ENCODE results near the gene TASL. TPM values are rescaled to one million over a fixed set of nuclear protein-coding genes. Genes with fewer than 3 reads are reported as not detected.

Gene TASL
- total and polyA plus RNA-seq, 2 of the 8 experiments (the other 6 are each of a cell fraction or from before 2014, with no cell fraction given): not detected

GRCh38 chrX:30615229-30615628, 37.7 kb upstream of the TASL start:
- Histone ChIP-seq H3K23ac (ENCODE audit: insufficient read length) (no peak overlapping the region), H2AFZ (ENCODE audit: low read length) (no peak overlapping the region), H3K79me1 (ENCODE audit: low read depth, low read length) (no peaks in the 10 kb centered on the region), H2BK15ac (ENCODE audit: low read length) (no peak overlapping the region), H2BK120ac (replicated peaks; ENCODE audit: low read depth, low read length) (no peak overlapping the region), H2BK20ac (ENCODE audit: low read length) (no peak overlapping the region), H3K23me2 (ENCODE audit: low read depth, low read length) (no peaks in the 10 kb centered on the region), H2AK5ac (ENCODE audit: low read depth, low read length) (no peak overlapping the region), H3K4ac (replicated peaks; ENCODE audit: insufficient read length, low read depth, low read length) (no peak overlapping the region), H3K4me3 (ENCODE audit: extremely low read depth in 1 of 4, insufficient read depth in 2 of 4, low read depth in 3 of 4, low read length in 4 of 4) (no peak overlapping the region), H3K14ac (ENCODE audit: insufficient read length) (no peak overlapping the region), H3K9ac (replicated peaks in 1 of 4; ENCODE audit: extremely low read depth in 1 of 4, low read depth in 3 of 4, low read length in 3 of 4) (no peak overlapping the region), H3K18ac (ENCODE audit: extremely low read depth, low read length) (no peak overlapping the region), H3K27ac (ENCODE audit: low read depth, low read length) (no peak overlapping the region), H4K20me1 (replicated peaks in 1 of 2; ENCODE audit: control insufficient read depth in 1 of 2, insufficient read depth in 2 of 2, low read length in 2 of 2) (no peaks in the 10 kb centered on the region), H3K56ac (replicated peaks; ENCODE audit: insufficient read length, low read depth, low read length) (no peak overlapping the region), H3K36me3 (ENCODE audit: control insufficient read depth in 2 of 4, insufficient read depth in 4 of 4, low read length in 3 of 4) (no peaks in the 10 kb centered on the region), H4K5ac (ENCODE audit: insufficient read length, low read depth, low read length) (no peak overlapping the region), H4K91ac (replicated peaks; ENCODE audit: insufficient read length, low read length) (no peak overlapping the region), H4K8ac (ENCODE audit: extremely low read depth, insufficient read depth, low read length) (no peak overlapping the region), H3K9me3 (ENCODE audit: insufficient read depth in 2 of 2, low read depth in 1 of 2, low read length in 1 of 2) (no peaks in the 10 kb centered on the region), H2BK5ac (ENCODE audit: low read depth, low read length) (no peak overlapping the region), H3K4me1 (replicated peaks in 1 of 4; ENCODE audit: control insufficient read depth in 3 of 4, insufficient read depth in 4 of 4, low read length in 3 of 4) (no peaks in the 10 kb centered on the region), H3K79me2 (ENCODE audit: control insufficient read depth in 1 of 2, insufficient read depth in 2 of 2, low read length in 2 of 2) (no peaks in the 10 kb centered on the region), H3K4me2 (ENCODE audit: insufficient read depth in 1 of 2, low read depth in 2 of 2, low read length in 2 of 2) (no peak overlapping the region), H3K27me3 (replicated peaks in 1 of 4; ENCODE audit: control insufficient read depth in 3 of 4, extremely low read depth in 1 of 4, insufficient read depth in 3 of 4, low read length in 3 of 4) (no peaks in the 10 kb centered on the region), H2BK12ac (ENCODE audit: low read depth, low read length) (no peak overlapping the region)
- no peak for TF ChIP-seq GABPA (IDR thresholded peaks at IDR 0.05; ENCODE audit: borderline replicate concordance, insufficient read depth, low read length)
- no peak for TF ChIP-seq RAD21 (IDR thresholded peaks at IDR 0.05 in 1 of 2, conservative IDR thresholded peaks at IDR 0.05 in 1 of 2; ENCODE audit: low read depth in 2 of 2, low read length in 2 of 2)
- TF ChIP-seq BRCA1 (IDR thresholded peaks at IDR 0.05; ENCODE audit: low read depth, low read length): no peak
- no peak for TF ChIP-seq CTCF (IDR thresholded peaks at IDR 0.05; ENCODE audit: control extremely low read depth in 1 of 3, insufficient read depth in 1 of 3, low read depth in 1 of 3, low read length in 3 of 3)
- no peak for TF ChIP-seq TAF1 (IDR thresholded peaks at IDR 0.05; ENCODE audit: low read depth, low read length)
- no peak for TF ChIP-seq CHD1 (IDR thresholded peaks at IDR 0.05; ENCODE audit: low read depth, low read length)
- no peak for TF ChIP-seq TAF7 (optimal IDR thresholded peaks at IDR 0.05; ENCODE audit: borderline replicate concordance, low read depth, low read length)
- TF ChIP-seq SP1 (IDR thresholded peaks at IDR 0.05; ENCODE audit: low read depth, low read length): no peak
- TF ChIP-seq GTF2F1 (IDR thresholded peaks at IDR 0.05; ENCODE audit: borderline replicate concordance, low read depth, low read length): no peak
- TF ChIP-seq KDM5A (IDR thresholded peaks at IDR 0.05; ENCODE audit: low read length): no peak
- no peak for TF ChIP-seq SP2 (IDR thresholded peaks at IDR 0.05; ENCODE audit: low read length)
- no peak for TF ChIP-seq ZNF274 (IDR thresholded peaks at IDR 0.05; ENCODE audit: borderline replicate concordance, extremely low read depth, low read length)
- DNase-seq (ENCODE audit: low read depth in 1 of 2, low spot score in 2 of 2) (no peak), FAIRE-seq (no peak)
- WGBS, 2 experiments (ENCODE audit: extremely low coverage in 1 of 2, insufficient coverage in 1 of 2, insufficient read length in 1 of 2, insufficient replicate concordance in 2 of 2, low coverage in 1 of 2, low lambda C conversion rate in 2 of 2, missing lambda C conversion rate in 1 of 2): 92% methylated on average over 4 of the region's 4 CpGs; no CpG with 5 or more reads in 1 of the 2 experiments
- POLR2A ChIA-PET (ENCODE audit: partially characterized antibody): no interaction called here
- CTCF ChIA-PET (ENCODE audit: partially characterized antibody): no interaction called here
